Medulla oblongata (tissue), 1 donor: ENCODE data around the gene IHH.

Source experiments
- DNase-seq: peaks from one replicate; pipeline ENCODE4 v3.0.0-alpha.2; 2015; ENCODE audit errors: extremely low spot score

IHH gene

DNA sequence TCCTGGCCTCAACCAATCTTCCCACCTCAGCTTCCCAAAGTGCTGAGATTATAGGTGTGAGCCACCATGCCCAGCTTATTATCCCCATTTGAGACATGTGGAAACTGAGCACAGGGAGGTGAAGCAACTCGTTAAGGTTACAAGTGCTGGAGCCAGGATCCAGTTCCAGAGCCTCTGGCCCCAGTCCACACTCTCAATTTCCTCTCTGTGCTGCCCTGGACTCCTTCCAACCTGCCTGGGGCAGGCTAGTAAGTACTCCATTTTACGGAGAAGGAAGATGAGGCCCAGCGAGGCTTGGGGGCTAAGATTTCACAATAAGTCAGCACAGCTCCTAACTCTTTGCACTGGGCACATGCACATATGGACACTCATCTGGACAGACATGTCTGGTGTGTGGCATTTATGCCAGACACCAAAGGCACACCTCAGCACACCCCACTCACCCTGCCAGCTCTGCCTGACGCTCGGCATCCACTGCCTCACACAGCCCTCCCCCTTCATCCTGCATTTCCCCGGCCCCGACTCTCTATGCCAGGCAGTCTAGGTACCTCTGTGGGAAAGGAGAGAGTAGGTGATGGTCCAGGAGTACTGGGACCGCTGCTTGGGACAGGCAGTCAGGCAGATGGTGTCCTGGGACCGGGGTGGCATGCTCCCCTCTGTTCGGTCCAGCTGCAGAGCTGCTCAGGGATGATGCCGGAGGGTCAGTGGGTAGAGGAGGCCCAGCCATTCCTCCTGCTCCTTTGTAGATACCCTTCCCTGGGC is 39.9 kb downstream of the IHH start:
- DNase-seq, result peak; percentile 3

DNA sequence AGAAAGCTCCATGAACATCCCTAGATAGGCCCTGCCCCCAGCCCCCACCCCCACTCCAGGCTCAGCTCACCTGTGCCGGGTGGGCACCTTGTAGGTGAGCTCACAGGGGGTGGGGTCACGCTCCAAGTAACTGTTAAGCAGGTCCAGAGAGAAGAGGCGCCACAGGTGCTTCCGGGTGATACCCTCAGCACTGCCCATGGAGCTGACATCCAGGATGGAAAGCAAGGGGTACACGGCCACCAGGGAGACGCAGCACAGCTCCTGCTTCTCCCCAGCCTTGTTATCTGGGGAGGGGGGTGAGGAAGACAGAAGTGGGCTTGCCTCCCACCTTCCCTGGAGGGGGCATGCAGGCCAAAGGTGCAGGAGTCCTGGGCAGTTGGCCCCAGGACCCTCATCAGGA is 41.3 kb downstream of the IHH start:
- DNase-seq, result no peak

DNA sequence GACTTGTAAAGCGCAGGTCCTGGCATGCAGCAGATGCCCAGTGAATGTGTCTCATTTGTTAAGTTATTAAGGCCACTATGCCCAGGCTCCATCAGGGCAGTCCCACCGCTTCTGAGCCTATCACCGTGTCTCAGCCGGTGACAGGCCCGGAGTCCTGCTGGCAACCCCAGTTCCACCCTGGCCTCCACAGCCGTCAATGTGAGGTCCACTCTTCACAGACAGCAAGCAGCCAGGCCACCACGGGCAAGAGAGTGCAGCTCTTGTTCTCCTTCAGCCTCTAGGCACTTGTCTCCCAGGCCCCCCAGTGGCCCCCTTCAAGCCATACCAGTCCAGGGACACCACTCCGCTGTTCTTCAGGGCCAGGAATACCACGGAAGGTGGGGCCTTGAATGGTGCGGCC is 42.0 kb downstream of the IHH start:
- DNase-seq, result no peak

DNA sequence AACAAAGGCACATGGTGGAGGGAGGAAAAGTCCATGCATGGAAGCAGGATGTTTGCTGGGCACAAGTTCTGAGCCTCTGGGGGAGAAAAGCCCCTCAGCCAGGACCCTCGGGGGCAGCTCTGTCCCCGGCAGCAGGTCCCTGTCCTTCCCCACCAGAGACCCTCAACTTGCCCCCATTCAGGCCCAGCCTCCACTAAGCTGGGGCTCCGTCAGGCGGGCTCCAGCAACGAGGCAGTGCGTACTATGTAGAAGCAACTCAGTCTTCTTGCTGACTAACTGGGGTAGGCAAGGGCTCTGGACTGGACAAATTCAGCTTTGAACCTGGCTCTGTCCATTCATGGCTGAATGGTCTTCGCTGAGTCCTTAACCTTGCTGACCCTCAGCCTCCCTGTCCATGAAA is 42.4 kb downstream of the IHH start:
- no peak for DNase-seq

DNA sequence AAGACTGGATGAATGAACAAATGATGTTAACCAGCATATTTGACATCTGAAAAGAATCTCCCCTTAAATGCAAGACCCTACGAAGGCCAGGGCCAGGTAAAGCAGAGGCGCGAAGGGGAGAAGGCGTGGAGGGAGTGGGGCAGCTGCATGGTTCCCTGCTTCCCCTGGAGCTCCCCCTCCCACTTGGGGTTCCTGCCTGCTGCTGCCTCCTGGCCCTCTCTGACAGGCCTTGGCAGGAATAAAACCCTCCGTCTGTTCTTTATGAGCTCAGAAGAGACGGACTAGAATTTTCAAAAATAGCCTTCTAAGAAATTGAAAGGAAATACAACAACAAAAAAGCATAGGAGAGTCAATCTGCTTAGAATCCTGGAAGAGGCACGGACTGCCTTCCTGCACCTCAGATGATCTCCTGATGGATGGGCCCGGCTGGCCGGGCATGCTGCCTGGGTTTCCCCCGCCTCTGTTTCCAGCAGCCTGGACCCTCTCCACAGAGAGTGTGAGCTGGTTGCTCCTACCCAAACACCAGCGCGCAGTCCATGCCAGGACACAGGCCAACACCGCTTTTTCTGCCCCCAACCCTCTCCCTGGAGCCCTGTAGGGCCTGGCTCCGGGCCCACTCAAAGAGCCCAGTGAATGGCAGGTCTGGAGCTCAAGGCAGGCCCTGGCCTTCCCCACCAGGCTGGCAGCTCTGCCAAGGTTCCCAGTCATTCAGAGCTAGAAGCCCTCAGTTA is 43.4 kb downstream of the IHH start:
- DNase-seq, result peak; percentile 85

DNA sequence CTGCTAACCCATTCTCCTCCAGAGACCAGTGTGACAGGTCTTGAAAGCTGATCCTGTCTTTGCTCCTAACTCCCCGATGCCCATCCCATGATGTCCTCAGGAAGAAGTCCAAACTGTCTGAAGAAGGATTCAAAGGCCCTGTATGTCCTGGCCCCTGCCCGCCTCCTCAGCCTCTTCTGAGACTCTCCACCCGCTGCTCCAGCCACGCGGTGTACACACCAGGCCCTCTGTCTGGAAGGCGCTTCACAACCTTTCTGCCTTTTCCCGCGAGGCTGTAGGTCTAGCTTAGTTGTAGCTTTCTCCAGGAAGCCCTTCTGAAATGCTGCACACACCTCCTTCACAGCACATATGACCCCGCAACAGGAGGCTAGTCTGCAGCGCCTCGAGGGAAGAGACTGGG is 44.0 kb downstream of the IHH start:
- no peak for DNase-seq

DNA sequence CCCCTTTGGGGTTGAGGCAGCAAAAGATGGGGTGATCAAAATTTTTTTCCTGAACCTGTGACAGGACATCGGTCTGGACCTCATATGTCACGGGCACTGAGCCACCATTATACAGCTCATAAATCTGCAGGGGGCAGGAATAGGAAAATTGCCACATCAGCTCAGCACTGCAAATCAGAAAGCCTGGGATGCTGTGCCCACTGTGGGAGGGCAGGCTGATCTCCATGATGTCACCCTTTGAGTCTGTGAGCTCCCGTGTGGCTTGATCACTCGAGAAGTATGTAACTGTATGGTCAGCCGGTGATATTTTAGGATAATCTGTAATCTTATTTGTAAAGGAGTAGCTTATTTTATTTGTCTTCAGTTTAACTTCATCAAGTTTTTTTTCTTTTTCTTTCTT is 49.8 kb downstream of the IHH start:
- DNase-seq, result no peak

DNA sequence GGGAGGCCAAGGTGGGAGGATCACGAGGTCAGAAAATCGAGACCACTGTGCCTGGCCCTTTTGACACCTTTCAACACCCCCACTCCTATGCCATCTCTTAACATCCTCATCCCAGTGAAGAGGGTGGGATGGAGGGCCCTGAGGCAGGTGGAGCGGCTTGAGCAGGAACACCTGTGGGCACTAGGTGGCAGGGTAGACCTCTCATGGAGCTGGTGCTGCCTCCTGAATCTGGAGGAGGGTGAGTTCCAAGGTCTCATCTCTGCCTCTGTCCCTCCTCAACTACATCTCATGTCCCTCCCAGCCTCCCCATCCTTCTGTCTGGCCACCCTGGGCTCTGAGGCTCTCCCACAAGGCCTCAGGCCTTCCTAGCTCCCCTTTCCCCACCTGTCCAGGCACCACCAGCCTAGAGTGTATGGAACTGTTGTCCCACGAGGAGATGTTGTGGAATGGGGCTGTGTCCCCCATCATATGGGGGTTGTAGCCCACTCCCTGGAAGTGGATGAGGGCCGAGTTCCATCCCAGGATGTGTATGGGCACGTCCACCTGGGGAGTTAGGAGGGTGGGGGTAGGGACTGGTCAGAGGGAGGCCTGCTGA is 50.5 kb downstream of the IHH start:
- no peak for DNase-seq

DNA sequence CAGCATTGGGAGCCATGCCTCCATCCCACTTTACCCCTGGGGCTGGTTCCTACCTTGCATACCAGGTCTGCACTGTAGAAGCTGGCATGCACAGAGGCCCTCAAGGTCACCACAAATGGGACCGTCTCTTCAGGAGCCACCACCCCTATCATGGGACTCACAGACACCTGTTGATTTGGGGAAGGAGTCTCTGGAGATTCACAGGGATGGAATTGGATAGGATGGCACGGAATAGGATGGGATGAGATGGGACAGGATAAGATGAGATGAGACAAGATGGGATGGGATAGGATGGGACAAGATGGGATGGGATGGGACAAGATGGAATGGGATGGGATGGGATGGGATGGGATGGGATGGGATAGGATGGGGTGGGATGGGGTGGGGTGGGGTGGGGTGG is 51.4 kb downstream of the IHH start:
- no peak for DNase-seq
